ENCODE measurements around the gene CDK16. TPM values are rescaled to one million over a fixed set of nuclear protein-coding genes. Genes with fewer than 3 reads are reported as not detected.
"Not testable (repeated sequence)": the region's sequence is repeated elsewhere in the genome, so short reads cannot be mapped to it uniquely, and the experiment has no call there.

CDK16 gene
- total RNA-seq, 2 donors from 2014 or later: 95.0 to 147 TPM

DNA sequence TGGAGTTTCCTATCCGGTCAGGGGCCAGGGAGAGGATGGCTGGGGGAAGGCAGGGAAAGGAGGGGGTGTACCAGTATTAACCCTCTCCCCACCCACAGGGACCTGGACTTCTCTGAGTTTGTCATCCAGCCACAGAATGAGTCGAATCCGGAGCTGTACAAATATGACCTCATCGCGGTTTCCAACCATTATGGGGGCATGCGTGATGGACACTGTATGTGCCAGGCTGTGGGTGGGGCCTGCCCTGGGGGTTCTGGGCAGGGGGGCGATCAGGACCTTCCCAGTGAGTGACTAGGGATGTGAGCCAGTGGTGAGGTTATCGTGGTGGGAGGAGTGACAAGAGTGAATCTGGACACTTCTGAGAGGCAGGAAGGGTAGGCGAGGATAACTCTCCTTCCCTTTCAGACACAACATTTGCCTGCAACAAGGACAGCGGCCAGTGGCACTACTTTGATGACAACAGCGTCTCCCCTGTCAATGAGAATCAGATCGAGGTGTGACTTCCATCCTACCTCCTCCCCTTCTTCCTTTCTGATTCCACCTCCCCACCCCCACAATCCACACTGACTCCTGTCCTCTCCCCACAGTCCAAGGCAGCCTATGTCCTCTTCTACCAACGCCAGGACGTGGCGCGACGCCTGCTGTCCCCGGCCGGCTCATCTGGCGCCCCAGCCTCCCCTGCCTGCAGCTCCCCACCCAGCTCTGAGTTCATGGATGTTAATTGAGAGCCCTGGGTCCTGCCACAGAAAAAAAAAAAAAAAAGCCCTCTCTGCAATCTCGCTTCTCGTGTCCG is 28.9 kb downstream of the CDK16 start:
- no peak for DNase-seq
- H3K9ac ChIP-seq (ENCODE audit: low read depth in 2 of 2, low read length in 2 of 2): no peak overlapping the region
- H3K4me1 ChIP-seq: no peaks in the 10 kb centered on the region
- H3K27ac ChIP-seq: no peak overlapping the region
- H3K4me3 ChIP-seq: no peak overlapping the region
- TF ChIP-seq, protein P1, sequence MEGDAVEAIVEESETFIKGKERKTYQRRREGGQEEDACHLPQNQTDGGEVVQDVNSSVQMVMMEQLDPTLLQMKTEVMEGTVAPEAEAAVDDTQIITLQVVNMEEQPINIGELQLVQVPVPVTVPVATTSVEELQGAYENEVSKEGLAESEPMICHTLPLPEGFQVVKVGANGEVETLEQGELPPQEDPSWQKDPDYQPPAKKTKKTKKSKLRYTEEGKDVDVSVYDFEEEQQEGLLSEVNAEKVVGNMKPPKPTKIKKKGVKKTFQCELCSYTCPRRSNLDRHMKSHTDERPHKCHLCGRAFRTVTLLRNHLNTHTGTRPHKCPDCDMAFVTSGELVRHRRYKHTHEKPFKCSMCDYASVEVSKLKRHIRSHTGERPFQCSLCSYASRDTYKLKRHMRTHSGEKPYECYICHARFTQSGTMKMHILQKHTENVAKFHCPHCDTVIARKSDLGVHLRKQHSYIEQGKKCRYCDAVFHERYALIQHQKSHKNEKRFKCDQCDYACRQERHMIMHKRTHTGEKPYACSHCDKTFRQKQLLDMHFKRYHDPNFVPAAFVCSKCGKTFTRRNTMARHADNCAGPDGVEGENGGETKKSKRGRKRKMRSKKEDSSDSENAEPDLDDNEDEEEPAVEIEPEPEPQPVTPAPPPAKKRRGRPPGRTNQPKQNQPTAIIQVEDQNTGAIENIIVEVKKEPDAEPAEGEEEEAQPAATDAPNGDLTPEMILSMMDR (IDR thresholded peaks at IDR 0.05): no peak
- H3K27me3 ChIP-seq: no peaks in the 10 kb centered on the region
- intact Hi-C loops (cut with DNase I): no loop called here
- no peaks in the 10 kb centered on the region for H3K36me3 ChIP-seq
- H3K9me3 ChIP-seq: no peaks in the 10 kb centered on the region

DNA sequence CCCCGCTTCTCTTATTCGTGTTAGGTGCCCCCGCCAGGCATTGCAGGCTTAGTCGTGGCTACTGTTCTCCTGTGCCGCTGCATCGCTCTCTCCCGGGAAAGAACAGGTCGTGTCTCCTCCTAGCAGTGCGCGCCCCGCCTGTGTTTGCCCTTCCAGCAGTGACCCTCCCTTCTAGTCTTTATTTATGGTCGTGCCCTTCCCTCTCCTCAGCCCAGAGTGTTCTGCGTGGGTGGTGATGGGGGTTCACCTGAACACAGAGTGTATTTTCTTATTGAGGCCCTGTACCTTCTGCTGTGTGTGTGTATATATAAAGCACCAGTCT is 29.5 kb downstream of the CDK16 start:
- H3K27me3 ChIP-seq: no peaks in the 10 kb centered on the region
- no peaks in the 10 kb centered on the region for H3K36me3 ChIP-seq
- no peaks in the 10 kb centered on the region for H3K9me3 ChIP-seq
- DNase-seq: no peak
- no peak overlapping the region for H3K9ac ChIP-seq (ENCODE audit: low read depth in 2 of 2, low read length in 2 of 2)
- no peak overlapping the region for H3K27ac ChIP-seq
- intact Hi-C loops (cut with DNase I): no loop called here
- TF ChIP-seq, protein P1 (IDR thresholded peaks at IDR 0.05): no peak
- no peak overlapping the region for H3K4me3 ChIP-seq
- H3K4me1 ChIP-seq: no peaks in the 10 kb centered on the region

DNA sequence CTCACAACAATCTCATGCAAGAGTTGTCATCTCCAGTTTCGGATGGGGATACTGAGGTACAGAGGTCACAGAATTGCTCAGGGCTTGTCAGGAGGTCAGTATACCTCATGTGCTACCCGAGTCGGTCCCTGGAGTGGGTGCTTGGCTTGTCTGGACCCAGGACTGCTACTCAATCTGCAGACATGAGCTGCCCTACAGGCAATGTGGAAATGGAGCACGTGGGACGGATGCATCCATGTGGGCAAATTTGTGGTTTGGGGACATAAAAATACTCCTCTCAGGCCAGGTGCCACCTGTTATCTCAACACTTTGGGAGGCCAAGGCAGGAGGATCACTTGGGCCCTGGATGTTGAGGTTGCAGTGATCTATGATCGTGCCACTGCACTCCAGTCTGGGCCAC is 30.1 kb downstream of the CDK16 start:
- Histone ChIP-seq H3K9ac (ENCODE audit: low read depth in 2 of 2, low read length in 2 of 2) (no peak overlapping the region), H3K27me3 (no peaks in the 10 kb centered on the region), H3K9me3 (no peaks in the 10 kb centered on the region), H3K4me3 (no peak overlapping the region), H3K27ac (no peak overlapping the region), H3K36me3 (no peaks in the 10 kb centered on the region), H3K4me1 (no peaks in the 10 kb centered on the region)
- intact Hi-C loops (cut with DNase I): no loop called here
- no peak for DNase-seq
- TF ChIP-seq, protein P1 (IDR thresholded peaks at IDR 0.05): no peak

DNA sequence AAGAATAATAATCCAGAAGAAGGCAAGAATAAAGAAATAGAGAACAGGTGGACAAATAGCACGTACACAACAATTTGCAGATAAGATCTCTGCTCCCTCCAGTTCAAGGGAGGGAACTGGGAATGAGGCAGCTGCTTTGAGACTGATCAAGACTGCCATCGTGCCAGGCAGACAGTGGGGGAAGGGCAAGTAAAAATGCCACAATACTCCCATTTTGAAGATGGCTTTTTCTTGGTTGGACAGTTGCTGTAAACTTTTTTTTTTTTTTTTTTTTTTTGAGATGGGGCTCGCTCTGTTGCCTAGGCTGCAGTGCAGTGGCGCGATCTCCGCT is 31.5 kb downstream of the CDK16 start:
- no peak overlapping the region for H3K4me3 ChIP-seq
- no peaks in the 10 kb centered on the region for H3K9me3 ChIP-seq
- H3K27ac ChIP-seq: no peak overlapping the region
- intact Hi-C loops (cut with DNase I): no loop called here
- no peaks in the 10 kb centered on the region for H3K4me1 ChIP-seq
- H3K27me3 ChIP-seq: no peaks in the 10 kb centered on the region
- TF ChIP-seq, protein P1 (IDR thresholded peaks at IDR 0.05): no peak
- no peak overlapping the region for H3K9ac ChIP-seq (ENCODE audit: low read depth in 2 of 2, low read length in 2 of 2)
- H3K36me3 ChIP-seq: no peaks in the 10 kb centered on the region
- DNase-seq: no peak

DNA sequence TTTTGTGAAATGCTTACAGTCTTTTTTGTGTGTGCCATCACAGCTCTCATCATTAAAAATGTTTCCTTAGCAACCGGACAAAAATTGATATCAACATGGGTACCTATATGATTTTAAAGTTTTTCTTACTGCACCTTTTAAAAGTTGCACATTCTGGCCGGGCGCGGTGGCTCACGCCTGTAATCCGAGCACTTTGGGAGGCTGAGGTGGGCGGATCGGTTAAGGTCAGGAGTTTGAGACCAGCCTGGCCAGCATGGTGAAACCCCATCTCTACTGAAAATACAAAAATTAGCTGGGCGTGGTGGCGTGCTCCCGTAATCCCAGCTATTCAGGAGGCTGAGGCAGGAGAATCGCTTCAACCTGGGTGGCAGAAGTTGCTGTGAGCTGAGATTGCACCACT is 39.1 kb downstream of the CDK16 start:
- H3K36me3 ChIP-seq; H3K4me3 ChIP-seq; H3K9ac ChIP-seq (ENCODE audit: low read depth in 2 of 2, low read length in 2 of 2); H3K27ac ChIP-seq; H3K4me1 ChIP-seq; intact Hi-C loops (cut with DNase I); H3K27me3 ChIP-seq; DNase-seq; H3K9me3 ChIP-seq: not testable (repeated sequence)

DNA sequence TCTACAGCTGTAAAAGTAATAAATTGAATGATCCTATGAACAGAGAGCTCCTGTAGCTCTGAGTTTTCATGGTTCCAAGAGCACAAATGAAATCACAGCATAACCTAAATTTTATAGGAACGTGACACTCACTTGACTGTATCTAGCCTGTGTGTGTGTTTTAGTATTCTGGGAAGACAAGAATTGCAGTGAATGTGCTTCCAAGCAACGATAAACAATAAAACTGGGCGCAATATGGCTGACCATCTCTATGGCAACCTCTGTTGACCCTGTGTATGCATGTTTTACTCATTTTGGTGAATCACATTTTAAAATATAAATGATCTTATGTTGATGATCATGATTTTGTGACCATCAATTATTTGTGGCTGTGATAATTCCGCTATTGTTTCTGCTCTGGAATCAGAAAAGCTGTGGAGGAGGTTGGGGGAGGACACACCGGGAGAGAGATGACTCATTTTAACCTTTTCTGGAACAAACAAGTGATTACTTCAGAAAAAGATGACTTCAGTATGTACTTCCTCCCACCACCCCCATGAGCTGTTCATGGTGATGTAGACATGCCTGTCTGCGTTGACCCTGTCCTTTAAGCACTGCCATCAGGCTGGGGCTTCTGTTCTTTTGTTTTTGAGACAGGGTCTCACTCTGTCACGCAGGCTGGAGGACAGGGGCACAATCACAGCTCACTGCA is 46.1 kb downstream of the CDK16 start:
- no peak overlapping the region for H3K27ac ChIP-seq
- H3K4me1 ChIP-seq: no peaks in the 10 kb centered on the region
- H3K27me3 ChIP-seq: peaks cover 5% of the 10 kb centered on the region
- no peaks in the 10 kb centered on the region for H3K9me3 ChIP-seq
- intact Hi-C loops (cut with DNase I): no loop called here
- TF ChIP-seq, protein P1 (IDR thresholded peaks at IDR 0.05): no peak
- no peaks in the 10 kb centered on the region for H3K36me3 ChIP-seq
- DNase-seq: no peak
- H3K4me3 ChIP-seq: no peak overlapping the region
- no peak overlapping the region for H3K9ac ChIP-seq (ENCODE audit: low read depth in 2 of 2, low read length in 2 of 2)
